Peyer's patch (tissue), 4 donors: Measurements from ENCODE around the gene HNRNPR.

Experiments
- CTCF ChIP-seq, 6 experiments: fragments of 450-650 bp in 4 of 6; fragments of 200-600 bp in 2 of 6; sonication (generic) in 1 of 6; IDR thresholded peaks; one replicate each; pipeline ENCODE4 v1.5.1; 2017 to 2019; ENCODE audit warnings: antibody characterized with exemption in 6 of 6, mild to moderate bottlenecking in 3 of 6, moderate library complexity in 1 of 6
- POLR2A ChIP-seq, 2 donors: fragments of 450-650 bp; IDR thresholded peaks; one replicate each; pipeline ENCODE4 v1.5.1; 2017; ENCODE audit warnings: antibody characterized with exemption in 2 of 2, mild to moderate bottlenecking in 2 of 2, moderate library complexity in 2 of 2

- TF ChIP-seq CTCF (IDR thresholded peaks at IDR 0.05) (no peak), POLR2A (IDR thresholded peaks at IDR 0.05) (no peak)
These were observed 65.4 kb downstream of the HNRNPR start for GRCh38 chr1:23278717-23279116.
